Central memory CD8-positive, alpha-beta T cell (primary cell): ENCODE measurements around the gene PANX2.

Experiments
- ATAC-seq: fragments of 150-1000 bp; cut with Tn5 transposase; replicated peaks from 2 replicates; pipeline ENCODE4 v1.10.0; 2022; ENCODE audit warnings: mild to moderate bottlenecking, moderate FRiP score, moderate number of reproducible peaks; ENCODE audit not compliant: poor library complexity, severe bottlenecking; ENCODE audit errors: extremely low read depth
- DNase-seq, 2 donors: peaks; one replicate each; pipeline ENCODE4 v3.0.0; 2021; ENCODE audit warnings: low spot score in 2 of 2
- H3K27ac Mint-ChIP-seq: one replicate; pipeline ENCODE4 v1.8.0; 2022; ENCODE audit warnings: low read depth, mild to moderate bottlenecking, moderate library complexity, mixed read lengths
- H3K27me3 Mint-ChIP-seq: one replicate; pipeline ENCODE4 v1.8.0; 2022; ENCODE audit warnings: mixed read lengths
- H3K36me3 Mint-ChIP-seq: one replicate; pipeline ENCODE4 v1.8.0; 2022; ENCODE audit warnings: mild to moderate bottlenecking, moderate library complexity, mixed read lengths; ENCODE audit not compliant: insufficient read depth
- H3K4me1 Mint-ChIP-seq: one replicate; pipeline ENCODE4 v1.8.0; 2022; ENCODE audit warnings: mixed read lengths
- H3K4me3 Mint-ChIP-seq: one replicate; pipeline ENCODE4 v1.8.0; 2022; ENCODE audit warnings: mild to moderate bottlenecking, moderate library complexity, mixed read lengths
- H3K9me3 Mint-ChIP-seq: one replicate; pipeline ENCODE4 v1.8.0; 2022; ENCODE audit warnings: mixed read lengths

Gene PANX2

DNA sequence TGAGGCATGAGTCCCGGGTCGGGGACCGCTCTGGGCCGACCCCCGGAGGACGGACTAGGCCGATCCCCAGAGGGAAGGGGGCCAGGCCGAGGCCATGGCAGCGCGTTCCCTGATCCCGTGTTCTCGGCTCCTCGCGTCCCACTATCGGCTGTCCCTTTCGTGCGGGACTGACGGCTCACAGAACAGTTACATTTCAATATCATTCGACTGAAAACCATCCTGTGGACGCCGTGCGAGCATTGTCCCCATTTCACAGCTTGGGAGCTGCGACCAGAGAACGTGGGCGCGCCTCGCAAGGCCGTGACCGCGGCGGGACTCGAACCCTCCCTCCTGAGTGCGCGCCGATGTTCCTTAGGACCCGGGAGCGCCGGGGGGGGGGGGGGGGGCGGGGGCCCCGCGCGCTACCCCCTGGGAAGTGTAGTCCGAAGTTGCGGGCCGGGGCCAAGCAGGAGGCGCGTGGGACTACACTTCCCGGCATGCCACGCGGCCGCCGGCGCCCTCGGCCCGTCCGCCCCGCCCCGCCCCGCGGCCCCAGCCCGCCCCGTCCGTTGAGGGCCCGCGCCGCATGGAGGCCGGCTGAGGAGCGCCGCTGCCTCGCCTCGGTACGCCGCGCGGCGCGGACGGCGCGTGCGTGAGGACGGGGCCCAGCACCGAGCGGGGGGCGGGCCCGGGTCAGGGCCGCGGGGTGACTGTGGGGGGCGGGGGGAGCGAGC, 15.0 kb downstream of the PANX2 start, which contains the start of gene TRABD:
Gene TRABD (plus strand): TSS at position 539 of the 713 bp plus-strand sequence. CDS start 7,148 bp downstream, outside the sequence.
- ATAC-seq: peak; percentile 74
- H3K36me3 Mint-ChIP-seq: peaks cover 16% of the 10 kb centered on the region

GRCh38 chr22:50186181-50186714, 15.7 kb downstream of the PANX2 start:
- DNase-seq: no peak
- Mint-ChIP-seq H3K4me3 (peak overlapping the region; percentile 93), H3K27ac (peak overlapping the region; percentile 96), H3K27me3 (no peaks in the 10 kb centered on the region), H3K36me3 (peaks cover 23% of the 10 kb centered on the region), H3K9me3 (no peaks in the 10 kb centered on the region), H3K4me1 (peaks cover 32% of the 10 kb centered on the region)
- no peak for ATAC-seq

More for the DNA sequence above, 15.0 kb downstream of the PANX2 start, which contains the start of gene TRABD:
- peak within 1 kb of the TSS; percentile 96 for H3K27ac Mint-ChIP-seq
- H3K9me3 Mint-ChIP-seq: no peaks in the 10 kb centered on the region
- H3K4me3 Mint-ChIP-seq: peak within 1 kb of the TSS; percentile 93
- peaks cover 29% of the 10 kb centered on the region for H3K4me1 Mint-ChIP-seq
- no peaks in the 10 kb centered on the region for H3K27me3 Mint-ChIP-seq
- peak; percentile 67 to 77 for DNase-seq

DNA sequence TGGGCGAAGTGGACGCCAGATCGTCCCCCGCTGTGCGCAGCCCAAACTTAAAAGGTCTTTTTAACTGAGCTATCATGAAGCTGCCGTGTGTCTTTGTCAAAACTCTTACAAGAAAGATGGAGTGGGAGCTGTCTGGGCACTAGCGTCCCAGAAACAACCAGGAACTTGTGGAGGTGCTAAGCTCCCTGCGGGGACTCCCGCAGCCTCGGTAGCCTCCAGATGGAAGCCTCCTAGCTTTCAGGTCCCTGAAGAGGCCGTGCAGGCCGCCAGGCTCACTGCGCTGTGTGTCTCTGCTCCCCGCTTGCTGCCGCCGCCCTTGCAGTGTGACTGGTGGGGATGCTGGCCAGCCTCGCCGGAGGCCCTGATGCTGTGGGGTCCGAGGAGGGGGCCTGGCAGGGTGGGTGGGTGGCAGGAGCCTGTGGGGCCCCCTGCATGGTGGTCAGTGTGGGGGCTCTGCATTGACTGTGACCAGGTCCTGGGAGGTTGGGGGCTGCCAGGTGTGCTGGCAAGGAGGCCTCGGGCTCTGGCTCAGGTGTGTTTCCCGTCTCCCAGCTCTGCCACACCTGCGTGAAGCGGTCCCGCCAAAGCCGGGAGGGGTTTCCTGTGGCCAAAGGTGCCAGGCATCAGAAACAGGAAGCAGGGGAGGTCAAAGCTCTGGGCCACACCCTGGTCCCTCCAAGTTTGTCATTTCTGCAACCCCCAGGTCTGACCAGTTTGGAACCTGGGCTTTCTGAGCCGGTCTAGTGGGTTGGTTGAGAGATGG, 16.4 kb downstream of the PANX2 start:
- peaks cover 39% of the 10 kb centered on the region for H3K4me1 Mint-ChIP-seq
- peak overlapping the region; percentile 93 for H3K4me3 Mint-ChIP-seq
- H3K36me3 Mint-ChIP-seq: peaks cover 28% of the 10 kb centered on the region
- no peaks in the 10 kb centered on the region for H3K27me3 Mint-ChIP-seq
- ATAC-seq (no peak), DNase-seq (no peak)
- no peaks in the 10 kb centered on the region for H3K9me3 Mint-ChIP-seq
- peak overlapping the region; percentile 96 for H3K27ac Mint-ChIP-seq

GRCh38 chr22:50188356-50188755, 17.8 kb downstream of the PANX2 start:
- peaks cover 48% of the 10 kb centered on the region for H3K4me1 Mint-ChIP-seq
- H3K36me3 Mint-ChIP-seq: peaks cover 35% of the 10 kb centered on the region
- DNase-seq (no peak), ATAC-seq (no peak)
- H3K4me3 Mint-ChIP-seq: no peak overlapping the region
- no peaks in the 10 kb centered on the region for H3K9me3 Mint-ChIP-seq
- H3K27ac Mint-ChIP-seq: no peak overlapping the region
- H3K27me3 Mint-ChIP-seq: no peaks in the 10 kb centered on the region

- DNase-seq (no peak), ATAC-seq (no peak)
- peaks cover 35% of the 10 kb centered on the region for H3K36me3 Mint-ChIP-seq
- no peaks in the 10 kb centered on the region for H3K27me3 Mint-ChIP-seq
- peak overlapping the region; percentile 89 for H3K4me3 Mint-ChIP-seq
- H3K27ac Mint-ChIP-seq: peak overlapping the region; percentile 97
- H3K9me3 Mint-ChIP-seq: no peaks in the 10 kb centered on the region
- peaks cover 48% of the 10 kb centered on the region for H3K4me1 Mint-ChIP-seq
Measured at GRCh38 chr22:50189184-50189848, 18.8 kb downstream of the PANX2 start.

DNA sequence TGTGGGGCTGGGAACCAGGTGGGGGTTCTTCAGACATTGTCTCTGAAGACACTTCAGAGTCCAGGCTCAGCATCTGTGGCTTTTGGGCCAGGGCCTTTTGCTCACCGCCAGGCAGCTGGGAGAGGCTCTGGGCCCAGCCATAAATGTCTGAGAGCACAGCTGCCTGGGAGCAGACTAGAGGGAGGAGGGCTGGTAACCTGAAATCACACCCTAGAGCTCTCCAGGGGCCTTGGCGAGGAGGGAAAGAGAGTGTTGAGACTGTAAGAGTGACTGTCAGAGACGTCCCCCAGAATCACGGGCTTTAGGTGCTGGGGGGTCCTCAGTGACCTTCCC, 19.3 kb downstream of the PANX2 start:
- Mint-ChIP-seq H3K9me3 (no peaks in the 10 kb centered on the region), H3K4me3 (peak overlapping the region; percentile 89), H3K27me3 (no peaks in the 10 kb centered on the region), H3K27ac (peak overlapping the region; percentile 97), H3K4me1 (peaks cover 44% of the 10 kb centered on the region), H3K36me3 (peaks cover 35% of the 10 kb centered on the region)
- no peak for DNase-seq
- no peak for ATAC-seq

DNA sequence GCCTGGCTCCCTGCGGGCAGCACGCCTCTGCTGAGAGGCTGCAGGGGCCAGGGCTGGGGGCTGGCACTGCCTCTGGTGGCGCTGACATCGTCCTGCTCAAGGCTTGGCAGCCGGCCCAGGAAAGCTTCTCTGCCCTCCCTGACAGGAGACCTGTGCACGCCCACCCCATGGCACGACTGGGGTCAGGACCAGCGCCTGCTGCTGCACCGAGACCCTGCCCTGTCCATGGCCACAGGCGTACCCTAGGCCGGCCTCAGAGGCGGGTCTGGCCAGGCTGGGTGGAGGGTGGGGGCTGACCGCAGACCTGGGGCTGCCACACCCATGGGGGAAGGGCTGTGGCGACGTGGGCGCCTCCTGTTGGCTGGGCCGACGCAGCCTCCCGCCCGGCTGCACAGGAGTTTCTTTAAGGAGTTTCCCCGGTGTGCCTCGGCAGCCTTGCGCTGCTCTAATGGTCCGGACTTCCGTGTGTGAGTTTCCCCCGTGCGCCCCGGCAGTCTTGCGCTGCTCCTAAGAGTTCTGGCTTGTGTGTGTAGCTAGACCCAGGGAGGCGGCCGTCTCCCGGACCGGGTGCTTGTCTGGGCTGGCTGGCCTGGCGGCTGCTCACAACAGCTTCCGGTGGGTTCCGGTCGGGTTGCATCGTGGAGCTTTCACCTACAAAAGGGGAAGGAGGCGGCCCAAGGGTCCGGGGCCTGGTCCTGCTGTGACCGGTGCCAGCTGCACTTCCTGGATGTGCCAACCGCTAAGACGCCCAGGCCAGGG, 19.8 kb downstream of the PANX2 start:
- Mint-ChIP-seq H3K27me3 (no peaks in the 10 kb centered on the region), H3K36me3 (peaks cover 36% of the 10 kb centered on the region), H3K4me3 (peak overlapping the region; percentile 89), H3K27ac (peak overlapping the region; percentile 97), H3K4me1 (peaks cover 43% of the 10 kb centered on the region), H3K9me3 (no peaks in the 10 kb centered on the region)
- DNase-seq (peak; percentile 70 to 80), ATAC-seq (peak; percentile 38)

- no peaks in the 10 kb centered on the region for H3K27me3 Mint-ChIP-seq
- DNase-seq (peak; percentile 63 to 82), ATAC-seq (peak; percentile 79)
- H3K27ac Mint-ChIP-seq: peak overlapping the region; percentile 97
- H3K36me3 Mint-ChIP-seq: peaks cover 37% of the 10 kb centered on the region
- peaks cover 43% of the 10 kb centered on the region for H3K4me1 Mint-ChIP-seq
- H3K4me3 Mint-ChIP-seq: peak overlapping the region; percentile 89
- no peaks in the 10 kb centered on the region for H3K9me3 Mint-ChIP-seq
Measured at GRCh38 chr22:50190941-50191741, 20.6 kb downstream of the PANX2 start.

DNA sequence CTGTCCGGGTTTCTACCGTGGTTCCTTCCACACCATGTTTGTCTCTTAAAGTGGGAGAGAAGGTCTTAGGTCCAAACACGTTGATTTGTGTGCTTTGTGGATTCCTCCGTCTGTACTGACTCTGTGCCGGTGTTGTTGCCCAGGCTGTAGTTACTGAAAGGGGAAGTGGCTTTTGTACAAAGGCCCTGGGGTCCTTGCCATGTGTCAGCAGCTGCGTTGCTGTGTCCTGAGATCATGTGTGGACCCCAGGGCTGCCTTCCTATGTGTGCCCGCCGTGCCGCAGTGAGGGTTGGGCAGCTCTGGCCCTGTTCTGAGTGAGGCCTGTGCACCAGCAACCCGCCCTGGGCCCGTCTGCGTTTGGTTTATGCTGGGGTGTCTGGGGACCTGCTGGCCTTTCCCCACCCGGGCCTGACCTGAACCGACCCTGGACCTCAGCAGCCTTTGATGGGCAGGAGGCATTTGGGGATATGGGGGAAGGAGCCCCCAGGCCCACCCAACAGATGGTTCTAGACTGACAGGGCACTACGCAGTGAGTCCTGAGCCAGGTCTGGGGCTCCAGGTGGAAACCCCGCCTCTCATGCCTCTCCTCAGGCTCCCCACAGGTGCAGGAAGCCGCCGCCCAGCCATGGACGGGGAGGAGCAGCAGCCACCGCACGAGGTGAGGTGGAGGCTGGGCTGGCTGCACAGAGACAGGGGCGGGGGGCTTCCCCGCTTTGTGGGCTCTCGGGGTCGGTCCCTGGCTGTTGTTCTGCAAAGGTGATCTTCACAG, 22.1 kb downstream of the PANX2 start:
- DNase-seq (no peak), ATAC-seq (no peak)
- Mint-ChIP-seq H3K4me3 (peak overlapping the region; percentile 89), H3K4me1 (peaks cover 32% of the 10 kb centered on the region), H3K27ac (peak overlapping the region; percentile 97), H3K9me3 (no peaks in the 10 kb centered on the region), H3K36me3 (peaks cover 36% of the 10 kb centered on the region), H3K27me3 (no peaks in the 10 kb centered on the region)

DNA sequence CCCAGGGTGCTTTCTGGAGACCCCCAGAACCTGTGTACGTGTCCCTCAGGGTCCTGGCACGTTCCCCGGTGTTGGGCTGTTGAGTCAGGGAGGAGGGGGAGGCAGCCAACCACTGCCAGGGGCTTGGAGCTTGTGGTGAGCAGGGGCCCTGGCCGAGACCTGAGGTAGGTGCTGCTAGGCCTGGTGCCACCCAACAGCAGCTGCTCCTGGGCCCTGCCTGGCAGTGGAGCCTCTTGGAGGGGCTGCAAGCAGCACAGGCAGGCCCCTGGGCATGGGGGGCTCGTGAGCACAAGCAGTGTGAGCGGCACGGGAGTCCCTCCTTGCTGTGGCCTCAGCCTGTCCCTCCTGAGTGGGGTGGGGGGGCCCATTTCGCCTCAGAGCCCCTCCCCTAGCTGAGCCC, 23.1 kb downstream of the PANX2 start:
- no peak overlapping the region for H3K27ac Mint-ChIP-seq
- no peak for ATAC-seq
- no peak overlapping the region for H3K4me3 Mint-ChIP-seq
- H3K9me3 Mint-ChIP-seq: no peaks in the 10 kb centered on the region
- peaks cover 30% of the 10 kb centered on the region for H3K4me1 Mint-ChIP-seq
- H3K36me3 Mint-ChIP-seq: peaks cover 36% of the 10 kb centered on the region
- H3K27me3 Mint-ChIP-seq: no peaks in the 10 kb centered on the region
- DNase-seq: no peak
